GM12878 (cell line): ENCODE results near the gene LANCL1.

ENCODE experiments used
- SMC3 ChIP-seq: IDR thresholded peaks from 2 replicates; pipeline ENCODE4 v1.6.1; 2011; ENCODE audit warnings: low read length, improper control_type of control experiment, borderline replicate concordance
- TF ChIP-seq, protein P1 (sequence below), 3 experiments: IDR thresholded peaks in 2 of 3; conservative IDR thresholded peaks in 1 of 3; 2 replicates each; pipeline ENCODE4 v1.5.1; 2011; ENCODE audit warnings: low read depth in 3 of 3, low read length in 3 of 3, mild to moderate bottlenecking in 3 of 3, control low read depth in 2 of 3, moderate library complexity in 2 of 3, inconsistent platforms in 1 of 3, mixed read lengths in 1 of 3; ENCODE audit not compliant: control insufficient read depth in 2 of 3, insufficient read depth in 1 of 3; ENCODE audit errors: extremely low read depth in 1 of 3

DNA sequence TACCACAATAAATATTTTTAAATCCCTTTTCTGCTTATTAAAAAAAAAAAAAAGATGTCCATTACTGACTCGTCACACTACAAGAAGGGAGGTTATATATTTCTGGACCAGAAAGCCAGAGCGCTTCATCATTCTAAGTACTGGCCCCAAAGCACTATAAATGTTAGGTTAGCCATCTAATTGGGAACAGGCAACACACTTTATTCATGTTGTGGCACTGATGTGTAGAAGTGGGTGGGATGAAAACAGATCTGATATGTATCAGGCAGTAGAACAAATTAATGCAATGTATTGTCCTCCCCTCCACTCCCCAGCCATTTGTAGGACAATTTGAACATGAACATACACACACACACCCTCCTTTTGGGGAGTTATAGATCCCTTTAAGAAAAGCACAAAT lies 24.4 kb downstream of the LANCL1 start:
- TF ChIP-seq, protein P1, sequence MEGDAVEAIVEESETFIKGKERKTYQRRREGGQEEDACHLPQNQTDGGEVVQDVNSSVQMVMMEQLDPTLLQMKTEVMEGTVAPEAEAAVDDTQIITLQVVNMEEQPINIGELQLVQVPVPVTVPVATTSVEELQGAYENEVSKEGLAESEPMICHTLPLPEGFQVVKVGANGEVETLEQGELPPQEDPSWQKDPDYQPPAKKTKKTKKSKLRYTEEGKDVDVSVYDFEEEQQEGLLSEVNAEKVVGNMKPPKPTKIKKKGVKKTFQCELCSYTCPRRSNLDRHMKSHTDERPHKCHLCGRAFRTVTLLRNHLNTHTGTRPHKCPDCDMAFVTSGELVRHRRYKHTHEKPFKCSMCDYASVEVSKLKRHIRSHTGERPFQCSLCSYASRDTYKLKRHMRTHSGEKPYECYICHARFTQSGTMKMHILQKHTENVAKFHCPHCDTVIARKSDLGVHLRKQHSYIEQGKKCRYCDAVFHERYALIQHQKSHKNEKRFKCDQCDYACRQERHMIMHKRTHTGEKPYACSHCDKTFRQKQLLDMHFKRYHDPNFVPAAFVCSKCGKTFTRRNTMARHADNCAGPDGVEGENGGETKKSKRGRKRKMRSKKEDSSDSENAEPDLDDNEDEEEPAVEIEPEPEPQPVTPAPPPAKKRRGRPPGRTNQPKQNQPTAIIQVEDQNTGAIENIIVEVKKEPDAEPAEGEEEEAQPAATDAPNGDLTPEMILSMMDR (IDR thresholded peaks at IDR 0.05 in 2 of 3, conservative IDR thresholded peaks at IDR 0.05 in 1 of 3; ENCODE audit: control insufficient read depth in 2 of 3, extremely low read depth in 1 of 3, insufficient read depth in 1 of 3, low read depth in 3 of 3, low read length in 3 of 3), result no peak
- TF ChIP-seq SMC3, result no peak
